Myometrial cell (primary cell): ENCODE results near the gene RCBTB1. TPM values are rescaled to one million over a fixed set of nuclear protein-coding genes. Genes with fewer than 3 reads are reported as not detected.

Experiments used
- total RNA-seq: library from RNA; depleted of rRNA; stranded (reverse); fragments of >200 nt; gene quantifications from 2 replicates; pipeline ENCODE4 v1.2.3, GENCODE V29; 2015

Gene RCBTB1
- total RNA-seq: 13.0 and 18.3 TPM in 2 replicates

GRCh38 chr13:49585220-49586157 lies at the start of gene RCBTB1:
TSS of gene RCBTB1 (minus strand) at chr13:49585558. CDS start at chr13:49567279, 18,279 bp downstream.

GRCh38 chr13:49627831-49628652 lies 42.7 kb upstream of the RCBTB1 start, which contains the start of gene ARL11:
TSS of gene ARL11 (plus strand) at chr13:49628507. CDS start at chr13:49630448, 1,941 bp downstream.

GRCh38 chr13:49495783-49496762 lies 89.3 kb downstream of the RCBTB1 start, which contains the start of gene PHF11:
TSS of gene PHF11 (plus strand) at chr13:49495953. CDS start at chr13:49496002, 49 bp downstream.

Other genes with a start within 250 kb of the RCBTB1 start
- gene CAB39L, start 141.5 kb downstream of the RCBTB1 start, total RNA-seq: 6.4 and 8.1 TPM in 2 replicates
- gene SETDB2, start 141.3 kb downstream of the RCBTB1 start, total RNA-seq: 7.8 and 11.5 TPM in 2 replicates
- gene PHF11, start 89.6 kb downstream of the RCBTB1 start, total RNA-seq: 21.6 and 24.8 TPM in 2 replicates
- not detected in 2 replicates for gene ARL11, start 42.9 kb upstream of the RCBTB1 start, total RNA-seq
- 96.3 and 147 TPM in 2 replicates for gene EBPL, start 105.9 kb upstream of the RCBTB1 start, total RNA-seq
- gene KPNA3, start 207.1 kb upstream of the RCBTB1 start, total RNA-seq: 29.7 and 41.5 TPM in 2 replicates